Measurements from ENCODE around the gene PIGQ.

The PIGQ gene

GRCh38 chr16:534856-535445 is 34.8 kb upstream of the PIGQ start:
- DNase-seq = no peak

GRCh38 chr16:535446-536405 is 34.0 kb upstream of the PIGQ start:
- no peak for DNase-seq

- DNase-seq = no peak
These were observed 33.0 kb upstream of the PIGQ start for GRCh38 chr16:536746-537145.

GRCh38 chr16:537415-538335 is 32.1 kb upstream of the PIGQ start:
- no peak for DNase-seq

GRCh38 chr16:539901-540530 is 29.8 kb upstream of the PIGQ start:
- DNase-seq = no peak

- no peak for DNase-seq
These were observed 29.0 kb upstream of the PIGQ start for GRCh38 chr16:540645-541340.

GRCh38 chr16:543301-544164 is 26.2 kb upstream of the PIGQ start:
- no peak for DNase-seq

GRCh38 chr16:544517-544916 is 25.3 kb upstream of the PIGQ start:
- DNase-seq = no peak

GRCh38 chr16:546909-547770 is 22.6 kb upstream of the PIGQ start:
- peak; percentile 50 for DNase-seq

- no peak for DNase-seq
These were observed 21.2 kb upstream of the PIGQ start for GRCh38 chr16:548586-548985.

GRCh38 chr16:549544-550263 is 20.1 kb upstream of the PIGQ start:
- DNase-seq = no peak

- DNase-seq = no peak
These were observed 18.6 kb upstream of the PIGQ start for GRCh38 chr16:551210-551609.

GRCh38 chr16:552171-552570 is 17.6 kb upstream of the PIGQ start:
- no peak for DNase-seq

GRCh38 chr16:553601-554296 is 16.0 kb upstream of the PIGQ start:
- no peak for DNase-seq

- DNase-seq = no peak
These were observed 15.5 kb upstream of the PIGQ start for GRCh38 chr16:554297-554621.

- DNase-seq = no peak
These were observed 15.0 kb upstream of the PIGQ start for GRCh38 chr16:554640-555365.

GRCh38 chr16:555528-556473 is 14.0 kb upstream of the PIGQ start:
- no peak for DNase-seq

Measured in stimulated activated CD4-positive, alpha-beta T cell treated with anti-CD3 and anti-CD28 coated beads, Interleukin-1b, Interleukin-23, amount 100 ng/mL, for 48 hours (primary cell).